GM04503 (cell line): Measurements from ENCODE around the gene PAPPA2.
"Not testable (repeated sequence)": the region's sequence is repeated elsewhere in the genome, so short reads cannot be mapped to it uniquely, and the experiment has no call there.

Experiments used
- DNase-seq: peaks from one replicate; pipeline ENCODE4 v3.0.0-alpha.2; 2012; ENCODE audit warnings: low read depth

Gene PAPPA2

DNA sequence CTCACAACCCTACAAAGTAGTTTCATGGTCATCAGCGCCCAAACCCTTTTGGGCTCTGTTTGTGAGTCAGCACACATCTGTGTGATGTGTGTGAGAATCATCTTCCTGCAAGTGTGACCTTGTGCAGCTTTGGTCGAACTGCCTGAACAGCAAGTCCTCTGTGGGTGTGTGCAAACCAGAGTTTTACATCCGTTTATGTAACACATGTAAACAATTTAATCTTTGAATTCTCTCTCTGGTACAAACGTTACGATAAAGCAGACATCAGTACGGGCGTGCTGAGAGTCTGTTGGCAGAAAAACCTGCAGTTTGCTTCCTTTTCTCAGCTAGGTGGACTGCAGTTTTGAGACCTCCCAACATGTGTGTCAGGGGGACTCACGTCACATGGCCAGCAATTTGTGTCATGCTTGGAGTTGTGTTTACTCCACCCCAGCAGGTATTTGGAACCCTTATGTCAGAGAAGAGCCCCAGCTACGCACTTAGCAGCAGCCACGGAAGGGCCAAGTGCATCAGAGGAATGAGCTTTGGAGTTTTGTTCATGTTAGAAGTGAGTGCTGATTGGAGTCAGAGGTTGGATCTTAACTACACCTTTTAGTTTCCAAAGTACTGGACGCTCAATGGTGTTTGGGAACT lies 230.8 kb downstream of the PAPPA2 start:
- DNase-seq: no peak

DNA sequence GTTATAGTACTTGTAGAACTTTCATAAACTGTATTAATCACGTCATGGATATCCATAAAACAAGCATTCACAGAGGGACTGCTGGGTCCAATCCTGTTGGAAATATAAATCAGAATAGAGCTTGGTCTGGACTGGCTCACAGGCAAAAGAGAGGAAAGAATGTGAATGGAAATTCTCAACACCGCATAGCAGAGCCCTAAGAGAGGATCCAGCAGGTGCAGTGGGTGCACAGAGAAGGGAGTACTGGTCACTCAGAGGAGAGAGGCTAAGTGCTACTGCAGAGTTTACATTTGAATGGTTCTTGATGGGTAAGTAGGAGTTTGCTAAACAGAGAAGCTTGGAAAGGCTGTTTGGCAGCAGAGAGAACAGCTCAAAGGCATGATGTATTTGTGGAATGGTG lies 231.7 kb downstream of the PAPPA2 start:
- DNase-seq: no peak

DNA sequence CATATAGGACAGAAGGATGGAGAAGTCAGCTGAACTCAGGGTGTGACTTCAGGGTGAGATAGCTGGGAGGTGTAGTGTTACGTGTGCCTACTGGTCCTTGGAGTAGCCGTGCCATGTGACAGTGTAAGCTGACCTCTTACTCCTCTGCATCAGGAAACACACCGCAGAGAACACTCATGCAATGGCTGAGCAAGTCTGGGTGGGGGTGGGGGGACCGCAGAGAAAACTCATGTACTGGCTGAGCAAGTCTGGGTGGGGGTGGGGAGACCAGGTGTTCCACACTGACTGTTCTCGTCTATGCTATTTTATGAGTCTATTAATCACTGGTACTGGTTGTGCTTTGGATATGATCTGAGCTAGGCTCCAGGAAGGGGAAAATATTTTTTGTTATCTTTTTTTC lies 233.1 kb downstream of the PAPPA2 start:
- no peak for DNase-seq

DNA sequence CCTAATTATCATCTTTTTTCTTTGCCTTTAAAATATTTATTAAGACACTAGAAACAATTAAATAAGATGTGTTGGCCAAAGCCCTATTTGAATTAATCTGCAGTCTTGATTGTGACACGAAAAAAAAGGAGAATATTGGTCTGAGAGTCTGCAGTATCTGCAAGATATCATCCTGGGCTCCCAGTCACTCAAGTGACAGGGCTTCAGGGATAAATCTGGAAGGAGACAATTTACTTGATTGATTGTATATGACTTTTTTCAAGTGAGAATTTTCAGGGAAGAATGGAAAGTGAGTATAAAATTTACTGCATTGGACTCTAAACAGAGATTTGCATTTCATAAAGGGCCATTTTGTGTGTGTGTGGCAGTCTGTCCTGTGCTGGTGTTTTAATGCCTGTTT lies 233.7 kb downstream of the PAPPA2 start:
- DNase-seq: no peak

DNA sequence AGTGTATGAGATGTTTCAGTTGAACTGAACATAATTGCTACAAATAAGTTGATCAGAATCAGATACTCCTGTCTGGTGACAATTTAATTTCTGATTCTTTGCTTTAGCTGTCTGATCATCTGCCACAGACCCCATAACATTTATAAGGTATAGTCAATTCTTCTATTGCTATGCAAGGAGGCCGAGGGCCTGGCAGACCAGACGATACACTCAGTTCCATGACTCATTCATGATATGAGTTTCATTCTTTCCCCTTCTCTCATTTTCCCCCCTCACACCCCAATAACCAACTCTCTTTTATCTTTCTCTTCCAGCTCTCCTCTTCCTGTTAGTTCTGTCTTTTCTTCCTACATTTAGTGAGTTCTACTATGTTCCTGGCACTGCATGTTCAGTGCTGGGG lies 236.8 kb downstream of the PAPPA2 start:
- DNase-seq: no peak

DNA sequence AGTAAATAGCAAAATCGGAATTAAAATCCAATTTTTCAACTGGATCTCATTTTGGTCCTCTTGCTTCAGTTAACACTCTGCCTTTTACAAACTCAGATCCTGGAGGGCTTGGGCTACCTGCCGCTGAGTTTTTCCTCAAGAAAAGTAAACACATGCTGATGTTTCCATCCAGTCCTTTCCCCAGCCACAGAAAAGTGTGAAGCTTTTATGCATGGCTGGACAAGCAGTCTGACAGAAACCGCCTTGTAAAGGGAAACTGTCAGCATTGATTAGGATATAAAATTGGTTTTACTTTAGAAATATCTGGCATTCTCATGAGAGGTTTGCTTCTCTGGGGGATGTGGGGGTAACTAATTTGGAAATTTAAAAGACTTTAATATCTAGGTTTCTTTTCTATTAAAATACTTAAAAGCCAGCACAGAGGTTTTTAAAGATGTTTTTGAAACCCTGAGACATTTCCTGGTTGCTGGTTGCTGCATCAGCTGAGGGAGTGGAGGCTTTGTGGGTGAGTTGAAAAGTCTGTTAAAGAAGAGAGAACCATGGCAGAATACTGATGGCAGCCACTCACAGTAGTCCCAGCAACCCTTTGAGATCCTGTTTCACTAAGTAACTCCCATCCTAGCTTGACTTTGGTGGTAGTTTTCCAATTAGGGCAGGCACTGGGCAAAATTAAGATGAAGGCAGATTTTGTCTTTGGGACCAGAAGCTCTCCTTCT lies 238.3 kb downstream of the PAPPA2 start:
- DNase-seq: no peak

DNA sequence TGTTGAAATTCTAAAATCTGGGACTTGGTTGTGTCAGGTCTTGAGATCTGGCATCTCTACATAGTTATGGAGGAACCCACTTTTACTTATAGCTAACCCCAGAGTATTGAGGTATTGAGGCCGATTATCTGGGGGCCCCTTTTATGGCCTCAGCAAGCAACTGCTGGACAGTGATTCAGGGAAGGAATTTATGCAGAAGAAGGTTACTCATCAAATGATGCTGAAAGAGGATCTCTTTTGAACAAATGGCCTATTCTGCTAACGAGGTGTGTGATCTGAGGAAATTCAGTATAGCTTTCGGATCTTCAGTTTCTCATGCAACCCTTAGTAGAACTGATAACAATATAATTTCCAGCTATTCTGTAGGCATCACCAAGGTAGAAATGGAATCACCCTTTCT lies 239.9 kb downstream of the PAPPA2 start:
- no peak for DNase-seq

DNA sequence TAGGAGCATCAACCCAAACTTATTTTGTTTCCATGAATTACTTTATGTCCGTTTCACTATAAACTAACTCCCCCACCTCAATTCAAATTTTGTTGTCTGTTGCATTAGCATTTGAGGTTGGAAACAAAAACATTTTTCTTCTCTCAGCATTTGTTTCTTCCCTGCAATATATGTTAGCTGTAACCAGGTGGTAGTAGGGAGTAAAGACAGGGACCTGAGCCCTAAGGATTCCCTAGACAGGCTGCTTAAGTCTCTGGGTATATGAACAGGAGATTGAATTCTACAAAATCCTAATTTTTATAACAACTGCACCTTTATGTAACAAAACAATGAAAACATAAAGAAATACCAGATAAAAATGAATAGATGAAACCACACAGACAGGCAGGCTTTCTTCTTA lies 242.6 kb downstream of the PAPPA2 start:
- DNase-seq: no peak

DNA sequence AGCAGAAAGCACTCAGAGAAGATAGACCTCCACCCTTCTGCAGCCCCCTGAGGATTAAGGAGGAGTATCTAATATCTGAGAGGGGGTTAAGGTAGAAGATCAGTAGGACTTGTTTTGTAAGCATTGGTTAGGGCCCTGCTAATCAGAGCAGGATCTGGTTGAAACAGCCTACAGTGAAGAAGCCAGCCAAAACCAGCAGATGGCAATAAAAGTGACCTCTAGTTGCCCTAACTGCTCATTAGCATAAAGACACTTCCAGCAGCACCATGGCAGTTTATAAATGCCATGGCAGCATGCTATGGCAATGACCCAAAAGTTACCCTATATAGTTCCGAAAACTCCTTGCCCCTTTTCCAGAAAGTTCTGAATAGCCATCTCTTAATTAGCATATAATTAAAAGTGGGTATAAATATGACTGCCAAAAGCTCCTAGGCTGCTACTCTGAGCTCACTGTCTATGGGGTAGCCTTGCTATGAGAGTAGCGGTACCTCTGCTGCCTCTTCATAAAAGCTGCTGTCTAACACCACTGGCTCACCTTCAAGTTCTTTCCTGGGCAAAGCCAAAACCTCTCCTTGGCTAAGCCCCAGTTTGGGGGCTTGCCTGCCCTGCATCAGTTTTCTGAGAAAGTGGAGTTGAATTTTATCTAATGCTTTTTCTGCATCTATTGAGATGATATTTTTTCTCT lies 254.2 kb downstream of the PAPPA2 start:
- no peak for DNase-seq

DNA sequence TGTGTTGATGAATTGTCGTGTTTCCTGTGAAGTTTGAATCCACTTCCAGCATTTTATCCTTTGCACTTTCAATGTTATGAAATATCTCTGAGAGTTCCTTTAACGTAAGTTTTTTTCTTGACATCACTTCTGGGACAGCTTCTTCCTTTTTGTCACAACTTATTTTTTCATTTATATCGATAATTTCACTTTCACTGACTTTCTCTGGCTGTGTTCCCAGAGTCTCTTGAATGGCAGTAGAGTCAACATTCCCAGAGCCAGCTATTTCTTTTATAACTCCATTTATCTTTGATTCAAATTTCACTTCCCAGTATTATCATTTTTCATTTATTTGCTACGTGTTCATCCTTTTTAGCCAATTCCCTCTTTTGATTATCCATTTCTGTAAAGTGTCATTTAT lies 256.5 kb downstream of the PAPPA2 start:
- no peak for DNase-seq

DNA sequence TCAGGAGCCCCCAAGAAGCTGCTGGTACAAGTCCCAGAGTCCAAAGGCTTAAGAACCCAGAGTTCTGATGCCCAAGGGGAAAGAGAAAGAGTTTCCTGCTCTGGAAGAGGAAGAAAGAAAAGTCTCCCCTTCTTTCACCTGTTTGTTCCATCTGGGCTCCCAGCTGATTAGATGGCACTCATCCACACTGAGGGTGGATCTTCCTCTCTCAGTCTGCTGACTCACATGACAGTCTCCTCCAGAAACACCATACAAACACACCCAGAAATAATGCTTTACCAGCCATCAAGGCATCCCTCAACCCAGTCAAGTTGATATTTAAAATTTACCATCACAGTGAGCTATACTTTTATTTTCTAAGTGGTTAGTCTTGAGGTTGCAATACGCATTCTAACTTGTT lies 257.9 kb downstream of the PAPPA2 start:
- no peak for DNase-seq

DNA sequence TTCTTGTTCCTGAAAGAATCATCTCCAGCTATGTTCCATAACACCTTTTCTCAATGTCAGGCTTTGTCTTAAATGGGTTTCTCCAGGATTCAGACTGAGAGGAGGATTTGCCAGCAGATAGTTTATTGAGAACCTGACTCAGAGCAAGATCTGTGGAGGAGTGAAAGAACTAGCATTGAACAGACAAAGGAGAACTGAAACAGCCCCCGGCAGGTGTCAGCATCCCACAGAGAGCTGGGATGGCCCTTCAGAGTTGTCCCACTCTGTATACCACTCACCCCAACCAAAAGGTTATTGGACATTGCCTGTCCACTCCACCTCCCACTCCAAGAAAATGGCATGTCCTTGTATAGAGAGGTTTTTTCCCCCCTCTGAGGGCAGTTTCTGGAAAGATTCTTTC lies 270.7 kb downstream of the PAPPA2 start:
- DNase-seq: no peak

DNA sequence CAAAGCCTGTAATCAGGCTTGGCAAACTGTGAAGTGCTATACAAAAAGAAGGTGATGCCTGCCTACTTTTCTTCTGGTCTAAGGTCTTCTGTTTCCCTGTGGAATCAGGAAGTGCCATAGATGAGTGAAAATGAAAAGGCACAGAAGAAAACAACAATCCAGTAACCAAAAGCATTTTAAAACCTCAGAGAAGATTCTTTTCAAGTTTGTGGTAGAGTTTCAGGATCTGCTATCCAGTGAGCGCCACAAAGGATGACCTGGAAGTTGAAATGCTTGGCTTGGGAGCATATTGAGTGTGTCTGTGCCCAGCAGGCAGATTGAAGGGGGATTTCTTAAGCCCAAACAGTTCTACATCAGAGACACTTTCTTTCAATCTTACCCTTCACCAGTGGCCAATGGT lies 272.2 kb downstream of the PAPPA2 start:
- no peak for DNase-seq

DNA sequence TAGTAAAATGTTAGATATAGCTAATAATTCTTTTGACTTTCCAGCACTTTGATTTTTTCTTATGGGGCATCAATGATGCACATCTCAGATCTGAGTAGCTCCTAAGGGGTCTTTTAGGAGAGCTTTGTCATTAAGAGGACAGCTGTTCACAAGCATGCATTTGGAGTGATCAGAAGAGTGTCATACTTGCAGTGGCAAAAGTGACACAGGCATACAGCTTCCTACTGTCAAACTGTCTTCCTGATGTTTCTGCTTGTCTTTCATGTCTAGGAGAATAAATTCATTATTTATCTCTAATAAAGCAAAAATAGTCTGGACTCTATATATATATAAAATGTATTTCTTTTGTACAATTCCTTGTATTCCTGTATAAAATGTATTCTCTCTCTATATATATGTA lies 273.0 kb downstream of the PAPPA2 start:
- no peak for DNase-seq

DNA sequence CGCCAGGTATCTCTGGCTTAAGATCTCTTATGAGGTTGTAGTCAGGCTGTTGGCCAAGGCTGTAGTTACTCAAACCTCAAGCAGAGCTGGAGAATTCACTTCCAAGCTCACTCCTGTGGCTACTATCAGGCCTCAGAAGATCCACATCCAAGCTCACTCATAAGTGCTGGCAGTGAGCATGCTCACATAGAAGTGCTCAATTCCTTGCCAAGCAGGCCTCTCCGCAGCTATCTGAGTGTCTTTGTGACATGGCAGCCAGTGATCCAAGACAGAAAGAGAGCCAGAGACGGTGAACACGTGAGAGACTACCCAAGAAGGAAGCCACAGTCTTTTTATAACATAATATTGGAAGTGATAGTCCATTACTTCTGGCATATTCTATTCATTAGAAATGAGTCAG lies 278.2 kb downstream of the PAPPA2 start:
- no peak for DNase-seq

DNA sequence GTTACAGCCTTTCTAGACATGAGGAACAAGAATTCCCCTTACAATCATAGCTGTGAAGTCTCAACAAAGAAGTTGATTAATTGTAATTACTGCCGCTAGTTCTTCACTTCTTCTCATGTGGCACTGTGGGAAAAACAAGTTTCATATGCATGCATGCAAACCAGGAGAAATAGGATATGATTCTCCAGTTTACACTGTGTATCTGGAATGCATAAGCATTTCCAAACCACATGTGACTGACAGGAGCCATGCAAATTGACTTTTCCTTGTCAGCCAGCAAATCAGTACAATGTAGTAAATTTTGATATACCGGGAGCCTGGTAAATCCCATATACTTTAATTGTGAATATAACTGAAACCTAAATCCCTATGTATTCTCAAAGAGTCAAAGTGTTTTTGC lies 279.3 kb downstream of the PAPPA2 start:
- DNase-seq: no peak

DNA sequence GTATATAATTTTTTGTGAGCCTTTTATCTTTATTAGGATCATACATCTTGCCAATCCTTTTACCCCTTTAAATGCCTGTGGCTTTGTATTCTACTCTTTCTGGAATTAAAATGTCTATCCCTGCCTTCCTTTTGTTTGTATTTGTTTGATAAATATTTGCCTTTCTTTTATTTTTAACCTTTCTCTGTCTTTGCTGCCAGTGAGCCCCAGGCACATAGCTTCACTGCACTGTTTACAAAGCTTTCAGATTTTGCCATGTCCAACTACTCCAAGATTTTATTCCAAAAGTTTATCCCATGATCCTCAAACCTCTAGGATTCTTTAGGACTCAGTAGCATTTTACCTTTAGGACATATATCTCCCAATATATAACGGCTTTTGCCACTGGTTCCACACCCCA lies 281.2 kb downstream of the PAPPA2 start:
- no peak for DNase-seq

DNA sequence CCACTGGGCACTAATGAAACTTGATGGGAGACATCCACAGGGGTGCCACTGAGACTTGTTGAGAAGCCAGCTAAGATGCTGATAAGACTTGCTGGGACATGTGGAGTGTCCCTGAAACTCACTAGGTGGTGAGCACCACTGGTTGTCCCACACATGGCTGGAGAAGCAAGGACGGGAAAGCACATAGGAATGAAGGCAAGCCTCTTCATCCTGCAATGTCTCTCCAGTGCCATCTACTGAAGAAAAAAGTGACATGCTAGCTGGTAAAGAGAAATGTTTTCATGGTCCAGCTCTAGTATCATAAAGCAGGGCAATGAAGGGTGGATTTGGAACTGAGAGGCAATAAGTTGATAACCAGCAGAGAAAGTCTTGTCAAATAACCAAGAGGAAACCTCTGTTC lies 283.0 kb downstream of the PAPPA2 start:
- no peak for DNase-seq

DNA sequence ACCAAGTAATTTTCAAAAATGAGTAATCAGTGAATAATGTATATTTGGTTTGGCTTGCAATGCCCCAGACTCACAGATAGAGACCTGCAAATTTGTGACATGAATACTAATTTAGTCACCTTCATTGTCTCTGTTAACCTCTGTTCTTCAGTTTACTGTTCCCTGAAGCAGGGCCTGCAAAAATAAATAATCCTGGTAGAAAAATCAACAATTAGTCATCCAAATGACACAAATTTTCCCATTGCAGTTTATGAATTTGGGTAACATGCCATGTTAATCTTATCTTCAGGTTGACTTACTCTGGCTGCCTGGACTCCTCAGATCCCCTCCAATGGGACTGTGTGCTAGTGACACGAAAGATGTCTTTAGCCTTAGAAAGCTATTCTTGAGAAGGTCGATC lies 289.5 kb downstream of the PAPPA2 start:
- no peak for DNase-seq

DNA sequence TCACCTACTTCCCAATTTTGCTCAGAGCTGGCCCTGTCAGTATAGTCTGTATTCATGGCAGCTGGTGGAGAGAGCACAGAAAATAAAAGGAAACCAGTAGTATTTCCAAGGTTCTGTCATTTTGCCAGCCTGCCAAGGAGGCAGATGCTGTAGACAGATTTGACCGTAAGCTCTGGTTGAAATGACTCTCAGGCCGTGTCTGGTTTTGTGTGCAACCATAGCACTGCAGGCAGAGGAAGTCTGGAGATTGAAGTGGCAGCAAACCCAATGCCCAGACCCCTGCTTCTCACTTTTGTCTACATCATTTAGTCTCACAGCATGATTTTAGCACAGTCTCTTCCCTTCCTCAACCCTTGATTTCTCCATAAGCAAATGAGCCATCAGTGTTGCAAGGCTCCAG lies 291.7 kb downstream of the PAPPA2 start:
- no peak for DNase-seq

DNA sequence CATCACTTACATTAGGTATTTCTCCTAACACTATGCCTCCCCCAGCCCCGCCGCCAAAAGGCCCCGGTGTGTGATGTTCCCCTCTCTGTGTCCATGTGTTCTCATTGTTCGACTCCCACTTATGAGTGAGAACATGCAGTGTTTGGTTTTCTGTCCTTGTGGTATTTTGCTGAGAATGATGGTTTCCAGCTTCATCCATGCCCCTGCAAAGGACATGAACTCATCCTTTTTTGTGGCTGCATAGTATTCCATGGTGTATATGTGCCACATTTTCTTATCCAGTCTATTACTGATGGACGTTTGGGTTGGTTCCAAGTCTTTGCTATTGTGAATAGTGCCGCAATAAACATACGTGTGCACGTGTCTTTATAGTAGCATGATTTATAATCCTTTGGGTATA lies 293.8 kb downstream of the PAPPA2 start:
- DNase-seq: not testable (repeated sequence)

DNA sequence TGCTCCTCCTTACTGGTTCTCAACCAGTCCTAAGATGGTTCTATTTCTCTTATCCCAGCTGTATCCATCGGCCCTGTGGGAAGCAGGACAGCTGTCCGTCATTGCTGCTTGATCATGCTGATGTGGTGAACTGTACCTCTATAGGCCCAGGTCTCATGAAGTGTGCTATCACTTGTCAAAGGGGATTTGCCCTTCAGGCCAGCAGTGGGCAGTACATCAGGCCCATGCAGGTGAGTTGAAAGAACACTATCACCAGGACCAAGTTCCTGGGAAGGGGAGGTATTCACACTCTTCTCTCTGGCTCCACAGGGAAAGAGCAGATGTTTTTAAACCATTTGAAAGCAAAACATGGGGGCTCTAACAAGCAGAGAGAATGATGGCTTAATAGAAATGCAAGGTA lies 302.6 kb downstream of the PAPPA2 start:
- no peak for DNase-seq

DNA sequence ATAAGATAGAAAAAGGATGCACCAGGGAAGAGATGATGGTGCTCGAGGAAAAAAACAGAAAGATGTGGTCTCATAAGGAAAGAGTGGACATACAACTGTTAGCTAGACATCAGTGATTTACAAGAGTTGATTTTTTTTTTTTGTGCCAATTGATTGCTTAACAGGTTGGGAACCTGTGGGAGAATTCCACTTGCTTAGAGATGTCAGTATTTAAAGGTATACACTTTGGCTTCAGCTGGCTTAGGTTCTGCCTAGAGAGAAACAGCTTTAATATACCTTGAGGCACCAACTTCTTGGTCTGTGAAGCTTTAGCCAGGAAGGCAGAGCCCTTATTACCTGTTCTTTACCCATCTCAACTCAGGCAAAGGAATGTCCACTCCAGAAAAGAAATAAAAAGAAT lies 303.8 kb downstream of the PAPPA2 start:
- DNase-seq: no peak

DNA sequence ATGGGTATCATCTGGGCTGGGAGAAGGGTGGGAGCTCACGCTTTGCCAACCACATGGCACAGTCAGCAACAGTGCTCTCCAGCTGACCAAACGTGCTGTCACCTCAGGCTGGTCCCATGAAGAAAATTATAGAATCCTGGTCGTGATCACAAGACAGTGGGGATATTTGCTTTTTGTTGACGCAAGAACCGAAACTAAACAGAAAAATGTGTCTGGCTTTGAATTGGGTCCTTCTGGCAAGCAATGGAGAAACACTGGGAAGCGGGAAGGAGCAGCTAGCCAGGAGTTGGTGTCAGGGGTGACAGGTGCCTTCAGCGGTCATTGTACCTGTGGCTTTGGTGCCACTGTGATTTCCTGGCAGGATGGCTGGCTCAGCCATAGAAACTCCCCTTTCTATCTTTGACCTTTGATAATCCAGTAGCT lies 304.8 kb downstream of the PAPPA2 start:
- DNase-seq: no peak
